Stimulated activated CD8-positive, alpha-beta memory T cell treated with anti-CD3 and anti-CD28 coated beads, Interleukin-4, amount 100 ng/mL, for 24 hours (primary cell): ENCODE measurements around the gene VAMP3.

ENCODE experiments used
- DNase-seq: peaks from one replicate; pipeline ENCODE4 v3.0.0-alpha.2; 2020; ENCODE audit warnings: low read depth

VAMP3 gene

GRCh38 chr1:7813677-7814373 lies 42.7 kb downstream of the VAMP3 start:
- DNase-seq = no peak

- no peak for DNase-seq
Measured at GRCh38 chr1:7821282-7821681, 50.2 kb downstream of the VAMP3 start.

GRCh38 chr1:7824701-7825100 lies 53.6 kb downstream of the VAMP3 start:
- DNase-seq = no peak

GRCh38 chr1:7826363-7826762 lies 55.3 kb downstream of the VAMP3 start:
- no peak for DNase-seq

- DNase-seq = peak; percentile 15
Measured at GRCh38 chr1:7827126-7827955, 56.2 kb downstream of the VAMP3 start.
